K562 (cell line): ENCODE data around the gene SLC25A48. TPM values are rescaled to one million over a fixed set of nuclear protein-coding genes. Genes with fewer than 3 reads are reported as not detected.

Source experiments
- ATAC-seq: fragments of 200-7000 bp; cut with Tn5 transposase; 3 replicates; pipeline ENCODE4 v1.9.1; 2020; ENCODE audit warnings: moderate library complexity
- BruUV-seq: library from RNA; stranded (reverse); fragments of 400-500 nt; replicated peaks from 2 replicates; lab custom pipeline; 2021; lab: Mats Ljungman, UMichigan
- CTCF ChIA-PET: fragments of 300-600 bp; formaldehyde crosslinking; extraction: SDS; loops from one replicate; lab custom pipeline; 2021; ENCODE audit warnings: low intra/inter-chr PET ratio; lab: Yijun Ruan, JAX
- POLR2A ChIA-PET: fragments of 300-600, 350-650 bp; sonication (Branson Sonifier 250); formaldehyde crosslinking; extraction: SDS; loops from one replicate; lab custom pipeline; 2021; ENCODE audit warnings: antibody characterized with exemption, inconsistent platforms; lab: Yijun Ruan, JAX
- DNase-seq, 4 experiments: peaks; one replicate each; pipeline versions ENCODE4 v3.0.0 to v3.0.0-alpha.2; 2011 to 2018; ENCODE audit warnings: low spot score in 3 of 4, mixed read lengths in 3 of 4; ENCODE audit errors: extremely low read depth in 1 of 4
- FAIRE-seq: peaks from 2 replicates; lab custom pipeline; 2011; peaks lifted over from hg19 to GRCh38; lab: Jason Lieb, UNC
- H2AFZ ChIP-seq: 2 replicates; pipeline ENCODE4 v1.6.0; 2011; ENCODE audit warnings: low read depth, low read length, control low read depth, inconsistent platforms
- H3K27ac ChIP-seq: fragments of 200-600 bp; 3 replicates; pipeline ENCODE4 v1.8.0; 2011; ENCODE audit warnings: low read depth, mild to moderate bottlenecking, control low read depth, inconsistent platforms, low read length, moderate library complexity, mixed read lengths; ENCODE audit errors: extremely low read depth
- H3K27me3 ChIP-seq, 2 experiments: fragments of 300-600 bp in 1 of 2; 2 replicates in 1 of 2; 3 replicates in 1 of 2; pipeline versions ENCODE4 v1.6.0 to v1.8.0; 2011; ENCODE audit warnings: inconsistent platforms in 2 of 2, low read length in 2 of 2, mild to moderate bottlenecking in 1 of 2, mixed read lengths in 1 of 2, moderate library complexity in 1 of 2; ENCODE audit not compliant: control insufficient read depth in 2 of 2, insufficient read depth in 2 of 2
- H3K36me3 ChIP-seq: fragments of 300-600 bp; 3 replicates; pipeline ENCODE4 v1.8.0; 2011; ENCODE audit warnings: mild to moderate bottlenecking, low read length, inconsistent platforms; ENCODE audit not compliant: control insufficient read depth, insufficient read depth
- H3K4me1 ChIP-seq, 2 experiments: fragments of 200-600 bp in 1 of 2; replicated peaks in 1 of 2; 2 replicates in 1 of 2; 3 replicates in 1 of 2; pipeline versions ENCODE4 v1.5.1 to v1.8.0; 2011; ENCODE audit warnings: inconsistent platforms in 2 of 2, low read length in 2 of 2, mild to moderate bottlenecking in 1 of 2, mixed read lengths in 1 of 2, moderate library complexity in 1 of 2; ENCODE audit not compliant: control insufficient read depth in 2 of 2, insufficient read depth in 2 of 2
- H3K4me2 ChIP-seq: 2 replicates; pipeline ENCODE4 v1.6.1; 2011; ENCODE audit warnings: low read length, control low read depth, inconsistent platforms, mixed read lengths; ENCODE audit not compliant: insufficient read depth
- H3K4me3 ChIP-seq: fragments of 200-600 bp; sonication (generic), shearing (Covaris generic); 2 replicates; pipeline ENCODE4 v1.5.1; 2016; ENCODE audit warnings: control low read depth, inconsistent platforms
- H3K79me2 ChIP-seq: fragments of 200-600 bp; 3 replicates; pipeline ENCODE4 v1.8.0; 2011; ENCODE audit warnings: low read length, inconsistent platforms; ENCODE audit not compliant: control insufficient read depth, insufficient read depth
- H3K9ac ChIP-seq, 2 experiments: 2 replicates each; pipeline versions ENCODE4 v1.6.0 to v1.6.1; 2011; ENCODE audit warnings: low read depth in 2 of 2, low read length in 2 of 2, control low read depth in 1 of 2, inconsistent platforms in 1 of 2, mild to moderate bottlenecking in 1 of 2, mixed read lengths in 1 of 2; ENCODE audit not compliant: insufficient read depth in 1 of 2
- H3K9me1 ChIP-seq: one replicate; pipeline ENCODE4 v1.6.0; 2011; ENCODE audit warnings: inconsistent platforms, mild to moderate bottlenecking, low read length, moderate library complexity; ENCODE audit not compliant: control insufficient read depth, insufficient read depth
- H3K9me3 ChIP-seq: replicated peaks from 2 replicates; pipeline ENCODE4 v1.5.1; 2011; ENCODE audit warnings: low read depth, low read length, inconsistent platforms; ENCODE audit not compliant: control insufficient read depth, insufficient read depth
- H4K20me1 ChIP-seq: replicated peaks from 2 replicates; pipeline ENCODE4 v1.6.1; 2011; ENCODE audit warnings: low read length, inconsistent platforms, mixed read lengths; ENCODE audit not compliant: control insufficient read depth, insufficient read depth
- CBFA2T2 ChIP-seq: fragments of 450-650 bp; conservative IDR thresholded peaks from 2 replicates; pipeline ENCODE4 v1.6.1; 2017; ENCODE audit warnings: mild to moderate bottlenecking
- FOXK1 ChIP-seq: sonication (generic); formaldehyde crosslinking; IDR thresholded peaks from 2 replicates; pipeline ENCODE4 v1.8.0; 2022; ENCODE audit warnings: missing genetic modification reagents, mild to moderate bottlenecking, borderline replicate concordance
- POLR2AphosphoS5 ChIP-seq: IDR thresholded peaks from 2 replicates; pipeline ENCODE4 v1.6.1; 2011; ENCODE audit warnings: mild to moderate bottlenecking, low read depth, low read length, moderate library complexity; ENCODE audit not compliant: control insufficient read depth, insufficient read depth
- POU5F1 ChIP-seq: fragments of 150-350 bp; IDR thresholded peaks from 2 replicates; pipeline ENCODE4 v1.6.1; 2014; ENCODE audit warnings: borderline replicate concordance, low read length, low read depth, mild to moderate bottlenecking; ENCODE audit not compliant: partially characterized antibody
- PRMT5 ChIP-seq: sonication (generic); formaldehyde crosslinking; IDR thresholded peaks from 2 replicates; pipeline ENCODE4 v1.5.0; 2020; ENCODE audit warnings: missing genetic modification reagents
- RBM14 ChIP-seq: fragments of 200-400 bp; formaldehyde crosslinking; IDR thresholded peaks from 2 replicates; pipeline ENCODE4 v1.6.1; 2018; ENCODE audit warnings: low read depth, mild to moderate bottlenecking, low read length, moderate library complexity, borderline replicate concordance; ENCODE audit not compliant: insufficient read depth
- TAL1 ChIP-seq: fragments of 450-650 bp; IDR thresholded peaks from 2 replicates; pipeline ENCODE4 v1.6.1; 2016; ENCODE audit warnings: mild to moderate bottlenecking
- ZNF76 ChIP-seq: fragments of 250-450 bp; sonication (Bioruptor Pico); IDR thresholded peaks from 2 replicates; pipeline ENCODE4 v1.4.0; 2020; ENCODE audit warnings: mild to moderate bottlenecking, moderate library complexity, borderline replicate concordance
- WGBS: fragments of 100-300 bp; shearing (Covaris generic); methylation state at CpG from one replicate; pipeline ENCODE4 v1.1.6; 2016; ENCODE audit warnings: low coverage, mixed read lengths; ENCODE audit not compliant: insufficient coverage; ENCODE audit errors: missing lambda C conversion rate; 5-methylcytosine and 5-hydroxymethylcytosine counted together
- in situ Hi-C: fragments of 300-500 bp; cut with MboI; formaldehyde crosslinking; loops from 4 replicates; pipeline ENCODE4 v1.15.0; 2018; ENCODE audit warnings: inconsistent platforms, mixed read lengths
- intact Hi-C: fragments of 100-400 bp; cut with micrococcal nuclease; formaldehyde crosslinking; loops from 2 replicates; pipeline ENCODE4 v1.14.2; 2022
- polyA plus RNA-seq, 8 experiments: library from polyadenylated mRNA; depleted of rRNA in 4 of 8; stranded (reverse) in 5 of 8; unstranded in 3 of 8; fragments of >200 nt; fragmentation: Nextera tagmentation in 2 of 8; fragmentation: Illumina TruSeq in 1 of 8; extraction: Ambion mirVana in 2 of 8; extraction: Trizol in 1 of 8; gene quantifications; 2 replicates each; pipeline versions ENCODE4 v1.2.1 to v1.2.3, GENCODE V29; 2011 to 2014; ENCODE audit warnings: inconsistent platforms in 1 of 8, missing spikeins in 1 of 8
- total RNA-seq, 7 experiments: library from RNA; depleted of rRNA in 6 of 7; stranded (reverse); fragments of >200 nt in 6 of 7; fragmentation: Illumina TruSeq in 2 of 7; extraction: Trizol in 2 of 7; gene quantifications; 2 replicates each; pipeline versions ENCODE4 v1.2.1 to v1.2.3, GENCODE V29; 2011 to 2021; ENCODE audit warnings: low replicate concordance in 1 of 7
- TF ChIP-seq, protein P1 (sequence below), 2 experiments: fragments of 250-450 bp in 1 of 2; fragments of 450-650 bp in 1 of 2; sonication (Bioruptor Pico) in 1 of 2; IDR thresholded peaks; 2 replicates each; pipeline versions ENCODE4 v1.6.1 to v1.8.0; 2016 to 2021; ENCODE audit warnings: mild to moderate bottlenecking in 2 of 2, moderate library complexity in 2 of 2, missing compliant biosample characterization in 1 of 2, missing genetic modification characterization in 1 of 2

Gene SLC25A48
- total and polyA plus RNA-seq, 9 of the 15 experiments (the other 6 are each of a cell fraction or from before 2014, with no cell fraction given): 0.08 to 0.35 (median 0.23) TPM; not detected in 1

DNA sequence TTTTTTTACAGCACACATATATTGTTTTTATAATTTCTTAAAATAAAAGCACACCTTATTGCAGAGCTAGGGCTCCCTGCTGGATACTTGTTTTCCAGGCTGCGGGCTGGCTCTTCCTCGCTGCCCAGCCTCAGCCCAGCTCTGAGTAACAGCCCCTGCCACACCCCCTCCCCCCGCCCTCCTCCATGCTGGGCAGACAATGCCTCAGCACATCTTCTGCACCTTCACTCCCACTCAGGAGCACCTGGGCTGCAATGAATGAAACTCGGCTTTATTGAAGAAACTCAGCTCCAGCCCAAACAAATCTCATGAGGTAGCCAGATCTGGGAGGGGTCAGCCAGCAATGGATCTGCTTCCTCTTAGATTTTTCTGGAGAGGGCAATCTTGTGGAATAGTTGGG, 51.7 kb downstream of the SLC25A48 start:
- Histone ChIP-seq H3K9me1 (no peaks in the 10 kb centered on the region), H3K4me3 (no peak overlapping the region), H3K9ac (no peak overlapping the region), H2AFZ (no peak overlapping the region), H3K27ac (no peak overlapping the region), H3K79me2 (no peaks in the 10 kb centered on the region), H4K20me1 (peaks cover 9% of the 10 kb centered on the region; the same call in 1 of the 2 replicates), H3K36me3 (no peaks in the 10 kb centered on the region), H3K4me2 (no peak overlapping the region), H3K27me3 (peaks cover 0 to 24% of the 10 kb centered on the region in 2 experiments; a peak in 4 of 5 replicates), H3K4me1 (no peaks in the 10 kb centered on the region), H3K9me3 (no peaks in the 10 kb centered on the region)
- ChIA-PET CTCF (interaction anchor here (1.8 to 2.0 kb wide), 2 partner anchors 176 to 326 kb away, joined by 13 to 14 read pairs; no protein-coding TSS in a partner anchor), POLR2A (no interaction called here)
- intact Hi-C loops: loop anchor here (5.0 kb wide), 1 partner anchor 56 kb away; no protein-coding TSS in a partner anchor
- 0% methylated on average over 2 of the region's 4 CpGs for WGBS
- in situ Hi-C loops: loop anchor here (5.0 kb wide), 2 partner anchors 176 to 326 kb away; no protein-coding TSS in a partner anchor
- no peak for ATAC-seq
- no peak for FAIRE-seq
- no TSS peak for BruUV-seq
- DNase-seq: no peak
- no peak for TF ChIP-seq CBFA2T2
- no peak for TF ChIP-seq ZNF76 (CRISPR knock-in tag)
- no peak for TF ChIP-seq FOXK1 (CRISPR knock-in tag)
- no peak for TF ChIP-seq PRMT5 (CRISPR knock-in tag)
- no peak for TF ChIP-seq POU5F1
- TF ChIP-seq POLR2AphosphoS5: no peak
- TF ChIP-seq RBM14: no peak
- TF ChIP-seq TAL1: no peak
- TF ChIP-seq, protein P1, sequence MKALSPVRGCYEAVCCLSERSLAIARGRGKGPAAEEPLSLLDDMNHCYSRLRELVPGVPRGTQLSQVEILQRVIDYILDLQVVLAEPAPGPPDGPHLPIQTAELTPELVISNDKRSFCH (CRISPR knock-in tag; IDR thresholded peaks at IDR 0.05): no peak
- TF ChIP-seq, protein P1 (tag; IDR thresholded peaks at IDR 0.05): no peak
